Psoas muscle (tissue), 8 donors: Measurements from ENCODE around the gene HYCC1. TPM values are rescaled to one million over a fixed set of nuclear protein-coding genes. Genes with fewer than 3 reads are reported as not detected.

Source experiments
- ATAC-seq, 4 donors: fragments of 200-7000 bp; cut with Tn5 transposase; one replicate each; pipeline ENCODE4 v1.9.1; 2020; ENCODE audit warnings: moderate library complexity in 3 of 4, mild to moderate bottlenecking in 2 of 4
- DNase-seq, 2 donors: peaks; one replicate each; pipeline ENCODE4 v3.0.0-alpha.2; 2020
- H3K27ac ChIP-seq: fragments of 200-600 bp; one replicate; pipeline ENCODE4 v1.8.0; 2022
- H3K27me3 ChIP-seq, 3 donors: fragments of 200-600 bp in 1 of 3; one replicate each; pipeline versions ENCODE4 v1.6.1 to v1.8.0; 2013 to 2022; ENCODE audit warnings: low read length in 2 of 3, mild to moderate bottlenecking in 2 of 3, moderate library complexity in 1 of 3; ENCODE audit not compliant: insufficient read depth in 3 of 3
- H3K36me3 ChIP-seq, 2 donors: fragments of 200-600 bp in 1 of 2; one replicate each; pipeline versions ENCODE4 v1.6.1 to v1.8.0; 2013 to 2022; ENCODE audit warnings: low read depth in 1 of 2, mild to moderate bottlenecking in 1 of 2, moderate library complexity in 1 of 2; ENCODE audit not compliant: insufficient read depth in 1 of 2
- H3K4me1 ChIP-seq: fragments of 200-600 bp; one replicate; pipeline ENCODE4 v1.8.0; 2022
- H3K4me3 ChIP-seq: fragments of 200-600 bp; one replicate; pipeline ENCODE4 v1.8.0; 2022; ENCODE audit warnings: mild to moderate bottlenecking
- H3K9me3 ChIP-seq: fragments of 200-600 bp; one replicate; pipeline ENCODE4 v1.8.0; 2022
- CTCF ChIP-seq: fragments of 200-600 bp; IDR thresholded peaks from one replicate; pipeline ENCODE4 v1.8.0; 2022; ENCODE audit warnings: antibody characterized with exemption
- WGBS, 3 donors: extraction: QIAGEN DNeasy Blood & Tissue Kit; methylation state at CpG; one replicate each; pipeline versions ENCODE4 v1.1.6 to v1.1.7; 2013; 5-methylcytosine and 5-hydroxymethylcytosine counted together
- intact Hi-C, 2 donors: fragments of 100-400 bp; cut with DNase I; formaldehyde crosslinking; loops; one replicate each; pipeline versions ENCODE4 v1.11.0 to v1.14.2; 2022
- polyA plus RNA-seq, 3 donors: library from polyadenylated mRNA; stranded (reverse); fragments of 200-250 nt; gene quantifications; one replicate each; pipeline ENCODE4 v1.2.3, GENCODE V29; 2013
- total RNA-seq, 4 donors: library from RNA; stranded (reverse); fragmentation: NEBNext Ultra II Directional in 2 of 4; extraction: Animal tissue kit (Norgen Biotek cat#: 25700) in 2 of 4; gene quantifications; one replicate each; pipeline versions ENCODE4 v1.2.1 to v1.2.4, GENCODE V29; 2021 to 2023
- donor health status: healthy with polysubstance abuse.
- donor health status: DM: no; HTN: no; CAD: no; lungs with moderate emphysema.
- donor health status: Bipolar disorder and iron deficiency.
- donor health status: healthy.
- donor health status: DM: yes; HTN: yes; CAD: no.
- donor health status: DM: no; HTN: no; CAD: no.
- donor health status: DM: no; HTN: no; CAD: no.
- donor health status: DM: yes; HTN: yes; CAD: no.

Gene HYCC1
- total and polyA plus RNA-seq, 7 donors, result 14.6 to 63.9 (median 30.1) TPM

- Histone ChIP-seq H3K4me3 (no peak overlapping the region), H3K4me1 (peaks cover 21% of the 10 kb centered on the region), H3K36me3 (no peaks in the 10 kb centered on the region), H3K27ac (no peak overlapping the region), H3K9me3 (no peaks in the 10 kb centered on the region), H3K27me3 (no peaks in the 10 kb centered on the region)
- WGBS, 3 donors, result 72 to 84% (median 73%) methylated on average over 2 of the region's 2 CpGs
- intact Hi-C loops, result no loop called here
- DNase-seq (no peak), ATAC-seq (no peak)
- TF ChIP-seq CTCF, result no peak
Observed at GRCh38 chr7:22997871-22998518, 15.9 kb downstream of the HYCC1 start.

GRCh38 chr7:22996470-22996869, 17.5 kb downstream of the HYCC1 start:
- H3K4me3 ChIP-seq, result no peak overlapping the region
- H3K27me3 ChIP-seq, result no peaks in the 10 kb centered on the region
- no peaks in the 10 kb centered on the region for H3K9me3 ChIP-seq
- DNase-seq (no peak), ATAC-seq (no peak)
- H3K27ac ChIP-seq, result no peak overlapping the region
- 16 to 29% (median 27%) methylated on average over 1 of the region's 1 CpG for WGBS, 3 donors
- no peak for TF ChIP-seq CTCF
- intact Hi-C loops, result no loop called here
- H3K36me3 ChIP-seq, result no peaks in the 10 kb centered on the region
- peaks cover 21% of the 10 kb centered on the region for H3K4me1 ChIP-seq

- no peaks in the 10 kb centered on the region for H3K27me3 ChIP-seq
- WGBS, 3 donors, result 95 to 98% (median 98%) methylated on average over 2 of the region's 2 CpGs
- DNase-seq (no peak), ATAC-seq (no peak)
- H3K36me3 ChIP-seq, result peaks cover 0 to 5% of the 10 kb centered on the region in 2 donors
- intact Hi-C loops, result no loop called here
- no peak for TF ChIP-seq CTCF
- peaks cover 17% of the 10 kb centered on the region for H3K4me1 ChIP-seq
- H3K4me3 ChIP-seq, result no peak overlapping the region
- no peaks in the 10 kb centered on the region for H3K9me3 ChIP-seq
- H3K27ac ChIP-seq, result no peak overlapping the region
Observed at GRCh38 chr7:22995011-22995410, 18.9 kb downstream of the HYCC1 start.

GRCh38 chr7:22992874-22993840, 20.8 kb downstream of the HYCC1 start:
- WGBS, 3 donors, result 86 to 92% (median 90%) methylated on average over 3 of the region's 3 CpGs
- TF ChIP-seq CTCF, result no peak
- DNase-seq (no peak), ATAC-seq (no peak)
- intact Hi-C loops, result no loop called here
- no peak overlapping the region for H3K4me3 ChIP-seq
- H3K4me1 ChIP-seq, result peaks cover 9% of the 10 kb centered on the region
- no peaks in the 10 kb centered on the region for H3K27me3 ChIP-seq
- H3K27ac ChIP-seq, result no peak overlapping the region
- H3K9me3 ChIP-seq, result no peaks in the 10 kb centered on the region
- peaks cover 0 to 6% of the 10 kb centered on the region in 2 donors for H3K36me3 ChIP-seq
